ENCODE results near the gene HCRTR1.
A peak's percentile ranks its signal among the peaks of the same experiment; 100 is the strongest.

HCRTR1 gene

DNA sequence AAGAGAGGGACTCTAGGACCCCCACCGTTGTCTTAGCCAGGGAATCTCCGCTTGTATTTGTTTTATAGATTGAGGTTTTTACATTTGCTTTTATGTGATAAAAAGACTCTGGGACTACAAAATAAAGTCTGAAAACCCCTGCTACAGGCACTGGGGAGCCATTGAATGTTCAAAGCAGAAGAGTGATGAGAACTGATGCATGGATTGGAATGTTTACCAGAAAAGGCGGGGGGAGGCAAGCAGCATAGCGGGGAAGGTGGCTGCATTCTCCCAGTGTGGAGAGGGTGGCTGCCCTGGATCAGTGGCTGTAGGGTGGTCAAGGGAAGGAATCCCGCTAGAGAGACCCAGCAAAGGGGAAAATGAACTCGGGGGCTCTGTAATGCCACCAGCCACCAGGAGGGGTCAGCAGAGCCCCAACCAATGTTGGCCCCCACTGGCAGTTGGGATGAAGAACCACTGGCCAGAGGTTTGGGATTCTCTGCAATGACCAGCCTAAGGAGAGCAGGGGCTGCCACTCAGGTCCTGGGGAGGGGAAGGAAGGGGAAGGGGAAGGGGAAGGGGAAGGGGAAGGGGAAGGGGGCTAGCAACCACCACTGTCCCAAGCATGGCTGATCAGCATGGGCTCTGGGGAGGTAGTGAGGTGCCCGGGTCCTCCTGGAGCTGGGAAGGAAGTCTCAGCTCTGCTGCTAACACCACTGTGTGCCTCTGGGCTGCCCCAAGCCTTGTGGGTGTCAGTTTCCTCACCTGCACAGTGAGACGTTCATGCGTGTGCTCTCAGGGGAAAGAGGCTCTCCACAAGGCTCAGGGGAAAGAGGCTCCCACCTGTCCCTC, 46.3 kb downstream of the HCRTR1 start:
- Histone ChIP-seq H3K27ac (peak overlapping the region; percentile 32; the same call in 1 of the 2 replicates), H3K4me1 (peaks cover 96% of the 10 kb centered on the region), H3K27me3 (peaks cover under 1% of the 10 kb centered on the region; the same call in 1 of the 2 replicates), H3K9ac (no peak overlapping the region), H3K4me3 (no peak overlapping the region), H3K9me3 (no peaks in the 10 kb centered on the region), H3K4me2 (peak overlapping the region; percentile 72), H4K20me1 (no peaks in the 10 kb centered on the region), H3K36me3 (no peaks in the 10 kb centered on the region)
- TF ChIP-seq Cebpa-rat (IDR thresholded peaks at IDR 0.05) = no peak

DNA sequence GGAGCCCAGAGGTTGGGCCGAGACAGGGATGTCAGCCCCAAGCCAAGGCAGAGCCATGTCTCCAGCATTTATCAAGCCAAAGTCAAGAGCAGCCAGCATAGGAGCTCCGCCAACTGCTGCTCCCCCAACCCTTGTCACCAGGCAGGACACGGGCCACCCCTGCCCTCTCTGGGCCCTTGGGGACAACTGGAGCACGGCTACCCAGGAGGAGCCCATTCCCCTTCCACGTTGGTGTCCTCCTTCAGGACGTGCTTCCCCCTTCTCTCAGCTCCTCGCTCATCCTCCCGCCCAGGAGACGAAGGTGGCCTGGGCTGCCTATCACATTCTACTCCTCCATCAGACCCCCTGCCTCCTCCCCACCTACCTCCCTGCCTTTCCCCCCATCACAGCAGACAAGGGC, 47.0 kb downstream of the HCRTR1 start:
- H4K20me1 ChIP-seq = no peaks in the 10 kb centered on the region
- peaks cover 7% of the 10 kb centered on the region for H3K27me3 ChIP-seq
- H3K9me3 ChIP-seq = no peaks in the 10 kb centered on the region
- H3K36me3 ChIP-seq = no peaks in the 10 kb centered on the region
- H3K4me1 ChIP-seq = peaks cover 93% of the 10 kb centered on the region
- peak overlapping the region; percentile 72 for H3K4me2 ChIP-seq
- no peak overlapping the region for H3K9ac ChIP-seq
- H3K27ac ChIP-seq = peak overlapping the region; percentile 32; the same call in 1 of the 2 replicates
- TF ChIP-seq Cebpa-rat (IDR thresholded peaks at IDR 0.05) = no peak
- H3K4me3 ChIP-seq = no peak overlapping the region

- H3K27ac ChIP-seq = peak overlapping the region; percentile 45; the same call in 1 of the 2 replicates
- peak overlapping the region; percentile 72 for H3K4me2 ChIP-seq
- no peaks in the 10 kb centered on the region for H3K36me3 ChIP-seq
- no peak for TF ChIP-seq Cebpa-rat (IDR thresholded peaks at IDR 0.05)
- H4K20me1 ChIP-seq = no peaks in the 10 kb centered on the region
- H3K9me3 ChIP-seq = no peaks in the 10 kb centered on the region
- H3K9ac ChIP-seq = 0 out of 2 replicates have a peak overlapping the region, but pooled peaks have one; percentile 1
- H3K4me3 ChIP-seq = no peak overlapping the region
- H3K4me1 ChIP-seq = peaks cover 93% of the 10 kb centered on the region
- peaks cover 15% of the 10 kb centered on the region for H3K27me3 ChIP-seq
Measured at GRCh38 chr1:31665234-31665878, 47.9 kb downstream of the HCRTR1 start.

DNA sequence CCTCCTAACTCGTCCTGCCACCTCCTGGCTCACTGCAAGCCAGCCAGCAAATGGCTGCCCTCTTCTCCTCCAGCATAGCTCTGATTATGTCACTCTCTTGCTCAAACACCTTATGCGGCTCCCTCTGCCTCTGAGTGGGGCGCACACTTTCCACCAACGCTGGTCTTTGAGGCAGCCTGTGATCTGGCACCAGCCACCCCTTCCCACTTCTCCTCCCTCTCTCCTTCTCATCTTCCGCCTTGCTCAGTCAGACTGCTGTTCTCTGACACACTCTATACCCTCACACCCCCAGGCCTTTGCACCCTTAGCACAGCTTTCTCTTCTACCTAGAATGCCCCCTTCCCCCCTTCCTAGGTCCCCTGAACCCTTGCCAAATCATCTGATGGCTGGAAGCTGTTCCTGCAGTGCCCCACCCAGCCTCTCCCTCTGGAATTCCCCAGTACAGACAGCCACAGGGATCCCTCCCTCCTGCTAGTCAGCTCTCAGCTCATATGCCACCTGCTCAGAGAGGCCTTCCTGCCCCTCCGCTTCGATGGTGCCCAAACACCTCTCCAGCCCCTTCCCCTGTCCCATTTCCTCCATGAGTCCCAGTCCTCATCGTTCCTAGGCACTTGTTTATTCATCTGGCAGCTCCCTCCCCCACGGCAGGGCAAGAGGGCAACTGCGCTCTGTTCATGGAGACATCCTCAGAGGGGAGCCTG, 48.9 kb downstream of the HCRTR1 start:
- no peak overlapping the region for H3K9ac ChIP-seq
- TF ChIP-seq Cebpa-rat (IDR thresholded peaks at IDR 0.05) = no peak
- H3K27me3 ChIP-seq = peaks cover 26% of the 10 kb centered on the region
- no peaks in the 10 kb centered on the region for H4K20me1 ChIP-seq
- no peak overlapping the region for H3K27ac ChIP-seq
- no peaks in the 10 kb centered on the region for H3K36me3 ChIP-seq
- H3K4me2 ChIP-seq = peak overlapping the region; percentile 72
- H3K4me1 ChIP-seq = peaks cover 93% of the 10 kb centered on the region
- H3K4me3 ChIP-seq = no peak overlapping the region
- no peaks in the 10 kb centered on the region for H3K9me3 ChIP-seq

- H3K36me3 ChIP-seq = no peaks in the 10 kb centered on the region
- no peak for TF ChIP-seq Cebpa-rat (IDR thresholded peaks at IDR 0.05)
- H3K4me2 ChIP-seq = peak overlapping the region; percentile 72
- peaks cover 87% of the 10 kb centered on the region for H3K4me1 ChIP-seq
- H4K20me1 ChIP-seq = no peaks in the 10 kb centered on the region
- peaks cover 29% of the 10 kb centered on the region for H3K27me3 ChIP-seq
- no peak overlapping the region for H3K4me3 ChIP-seq
- no peaks in the 10 kb centered on the region for H3K9me3 ChIP-seq
- H3K9ac ChIP-seq = 0 out of 2 replicates have a peak overlapping the region, but pooled peaks have one; percentile 25
- no peak overlapping the region for H3K27ac ChIP-seq
Measured at GRCh38 chr1:31667065-31667785, 49.7 kb downstream of the HCRTR1 start.

DNA sequence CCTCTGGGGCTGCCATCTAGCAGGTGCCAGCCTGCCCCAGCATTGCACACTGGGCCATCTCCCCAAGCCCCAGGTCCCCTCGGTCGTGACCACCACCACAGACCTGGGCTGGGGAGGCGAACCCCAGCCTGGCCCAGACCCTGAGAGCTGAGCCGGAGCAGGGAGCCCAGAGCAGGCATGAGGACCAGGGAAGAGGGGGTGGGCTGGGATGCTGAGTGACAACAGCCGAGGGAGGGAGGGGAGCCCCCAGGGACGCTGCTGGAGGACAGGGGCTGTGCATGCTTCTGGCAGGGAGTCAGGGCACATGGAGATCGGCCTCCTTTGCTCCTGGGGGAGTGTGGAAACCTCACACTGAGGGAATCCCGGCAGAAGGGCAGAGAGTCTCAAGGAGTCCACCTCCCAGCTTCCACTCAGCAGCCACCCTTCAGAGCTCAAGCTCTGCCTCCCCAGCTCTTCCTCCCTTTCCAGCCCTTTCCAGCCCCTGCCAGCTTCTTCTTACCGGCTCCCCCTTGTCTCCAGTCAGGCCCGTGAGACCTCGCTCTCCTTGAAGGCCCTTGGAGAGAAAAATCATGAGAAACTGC, 50.9 kb downstream of the HCRTR1 start:
- H3K9ac ChIP-seq = no peak overlapping the region
- no peak for TF ChIP-seq Cebpa-rat (IDR thresholded peaks at IDR 0.05)
- H3K4me3 ChIP-seq = no peak overlapping the region
- no peaks in the 10 kb centered on the region for H3K9me3 ChIP-seq
- H4K20me1 ChIP-seq = no peaks in the 10 kb centered on the region
- no peaks in the 10 kb centered on the region for H3K36me3 ChIP-seq
- H3K27me3 ChIP-seq = peaks cover 29% of the 10 kb centered on the region
- H3K4me2 ChIP-seq = no peak overlapping the region
- H3K4me1 ChIP-seq = peaks cover 75% of the 10 kb centered on the region
- no peak overlapping the region for H3K27ac ChIP-seq

DNA sequence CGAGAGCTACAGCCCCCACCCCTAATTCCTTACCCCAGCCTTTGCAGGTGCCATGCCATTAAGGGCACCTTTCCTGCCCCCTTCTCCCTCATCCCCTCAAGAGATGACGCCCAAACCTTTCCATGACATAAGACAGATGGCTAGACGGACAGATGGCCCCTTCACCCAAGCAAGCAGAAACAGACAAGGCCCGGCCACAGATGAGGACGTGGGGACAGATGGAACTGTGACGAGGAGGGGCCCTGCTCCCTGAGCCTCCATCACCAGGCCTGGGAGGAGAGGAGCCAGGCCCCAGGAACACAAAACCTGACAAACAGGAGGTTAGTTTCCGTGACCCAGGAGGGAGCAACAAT, 51.9 kb downstream of the HCRTR1 start:
- Histone ChIP-seq H3K4me1 (peaks cover 65% of the 10 kb centered on the region), H3K27me3 (peaks cover 29% of the 10 kb centered on the region), H3K4me2 (peak overlapping the region; percentile 67), H4K20me1 (no peaks in the 10 kb centered on the region), H3K27ac (no peak overlapping the region), H3K36me3 (no peaks in the 10 kb centered on the region), H3K9me3 (no peaks in the 10 kb centered on the region), H3K9ac (no peak overlapping the region), H3K4me3 (no peak overlapping the region)
- TF ChIP-seq Cebpa-rat (IDR thresholded peaks at IDR 0.05) = no peak

DNA sequence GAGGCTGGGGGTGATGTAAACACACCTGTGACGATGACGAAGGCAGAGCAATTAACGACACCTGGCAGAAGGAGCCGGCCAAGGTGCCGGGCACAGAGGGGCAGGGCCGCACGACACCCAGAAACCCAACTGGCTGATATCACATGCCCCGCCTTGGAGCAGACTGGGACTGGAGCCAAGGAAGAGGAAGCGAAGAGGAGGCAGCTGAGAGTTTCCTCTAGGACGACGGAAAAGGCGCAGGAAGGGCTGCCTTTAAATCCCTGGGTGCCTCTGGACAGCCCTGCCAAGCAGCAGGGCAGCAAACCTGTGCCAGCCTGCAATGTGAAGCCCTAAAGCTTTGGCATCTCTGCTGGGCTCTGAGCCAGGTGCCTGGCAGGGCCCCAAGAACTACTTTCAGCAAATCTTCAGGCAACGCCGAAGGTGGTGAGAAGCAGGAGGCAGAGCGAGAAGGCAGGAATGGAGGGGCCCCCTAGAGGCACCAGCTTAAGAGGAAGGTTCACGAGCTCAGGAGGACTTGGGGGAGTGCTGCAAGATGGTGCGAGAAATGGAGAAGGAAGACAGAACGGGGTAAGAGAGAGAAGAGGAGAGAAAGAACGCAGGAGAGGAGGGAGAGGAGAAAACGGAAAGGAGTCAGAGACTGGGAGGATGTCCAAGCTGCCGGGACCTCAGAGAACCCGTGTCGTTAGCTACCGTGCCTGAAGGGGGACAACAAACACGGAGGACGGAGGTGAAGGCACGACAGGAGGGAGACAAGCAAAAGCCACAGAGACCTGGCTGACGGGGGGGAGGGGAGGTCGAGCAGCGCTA, 52.5 kb downstream of the HCRTR1 start:
- peak overlapping the region; percentile 67 for H3K4me2 ChIP-seq
- no peaks in the 10 kb centered on the region for H4K20me1 ChIP-seq
- H3K36me3 ChIP-seq = no peaks in the 10 kb centered on the region

More for the DNA sequence above, 52.5 kb downstream of the HCRTR1 start:
- no peak for TF ChIP-seq Cebpa-rat (IDR thresholded peaks at IDR 0.05)
- peaks cover 29% of the 10 kb centered on the region for H3K27me3 ChIP-seq
- no peaks in the 10 kb centered on the region for H3K9me3 ChIP-seq
- H3K4me3 ChIP-seq = no peak overlapping the region
- H3K27ac ChIP-seq = no peak overlapping the region
- no peak overlapping the region for H3K9ac ChIP-seq
- peaks cover 59% of the 10 kb centered on the region for H3K4me1 ChIP-seq
